ENCODE data around the gene NR1I2.

The NR1I2 gene

GRCh38 chr3:119859728-119860127 is 77.8 kb downstream of the NR1I2 start:
- Histone ChIP-seq H3K4me1 (ENCODE audit: insufficient read depth, low read length, poor library complexity, severe bottlenecking) (no peaks in the 10 kb centered on the region), H3K36me3 (ENCODE audit: insufficient read depth, low read length) (peaks cover 80% of the 10 kb centered on the region), H3K9me2 (replicated peaks; ENCODE audit: low read depth, low read length) (no peaks in the 10 kb centered on the region), H3K9ac (ENCODE audit: low read depth, low read length, poor library complexity, severe bottlenecking) (no peak overlapping the region), H2AFZ (ENCODE audit: low read length) (no peak overlapping the region), H3K27me3 (ENCODE audit: insufficient read depth, low read length, poor library complexity, severe bottlenecking) (no peaks in the 10 kb centered on the region), H4K20me1 (ENCODE audit: insufficient read depth, low read length, poor library complexity, severe bottlenecking) (peaks cover 4% of the 10 kb centered on the region), H3K4me2 (ENCODE audit: low read depth, low read length, poor library complexity, severe bottlenecking) (no peak overlapping the region), H3F3A (ENCODE audit: low read depth) (no peaks in the 10 kb centered on the region), H3K4me3 (ENCODE audit: low read length, poor library complexity, severe bottlenecking) (no peak overlapping the region), H3K9me3 (ENCODE audit: insufficient read depth, low read depth, low read length) (peaks cover 10% of the 10 kb centered on the region; the same call in 1 of the 2 replicates), H3K79me2 (ENCODE audit: insufficient read depth, low read length) (no peaks in the 10 kb centered on the region)
- no peak for TF ChIP-seq EZH2phosphoT487 (IDR thresholded peaks at IDR 0.05; ENCODE audit: borderline replicate concordance)
- TF ChIP-seq, protein P1, sequence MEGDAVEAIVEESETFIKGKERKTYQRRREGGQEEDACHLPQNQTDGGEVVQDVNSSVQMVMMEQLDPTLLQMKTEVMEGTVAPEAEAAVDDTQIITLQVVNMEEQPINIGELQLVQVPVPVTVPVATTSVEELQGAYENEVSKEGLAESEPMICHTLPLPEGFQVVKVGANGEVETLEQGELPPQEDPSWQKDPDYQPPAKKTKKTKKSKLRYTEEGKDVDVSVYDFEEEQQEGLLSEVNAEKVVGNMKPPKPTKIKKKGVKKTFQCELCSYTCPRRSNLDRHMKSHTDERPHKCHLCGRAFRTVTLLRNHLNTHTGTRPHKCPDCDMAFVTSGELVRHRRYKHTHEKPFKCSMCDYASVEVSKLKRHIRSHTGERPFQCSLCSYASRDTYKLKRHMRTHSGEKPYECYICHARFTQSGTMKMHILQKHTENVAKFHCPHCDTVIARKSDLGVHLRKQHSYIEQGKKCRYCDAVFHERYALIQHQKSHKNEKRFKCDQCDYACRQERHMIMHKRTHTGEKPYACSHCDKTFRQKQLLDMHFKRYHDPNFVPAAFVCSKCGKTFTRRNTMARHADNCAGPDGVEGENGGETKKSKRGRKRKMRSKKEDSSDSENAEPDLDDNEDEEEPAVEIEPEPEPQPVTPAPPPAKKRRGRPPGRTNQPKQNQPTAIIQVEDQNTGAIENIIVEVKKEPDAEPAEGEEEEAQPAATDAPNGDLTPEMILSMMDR (conservative IDR thresholded peaks at IDR 0.05; ENCODE audit: low read length): no peak

DNA sequence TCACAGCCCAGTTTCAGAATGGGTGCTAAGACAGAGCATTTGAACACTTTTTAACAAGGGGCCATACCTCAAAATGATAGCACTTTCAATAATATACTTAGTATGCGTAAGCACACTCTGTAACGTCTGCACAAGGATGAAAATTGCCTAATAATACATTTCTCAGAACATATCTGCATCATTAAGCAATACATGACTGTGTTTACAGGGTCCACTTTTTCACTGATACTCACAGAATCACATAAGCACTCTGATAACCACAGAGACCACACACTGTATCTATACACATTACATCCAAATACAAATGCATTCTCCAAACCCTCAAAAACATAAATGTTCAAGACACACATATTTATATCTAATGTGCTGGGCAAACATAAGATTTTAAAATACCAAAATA is 79.8 kb downstream of the NR1I2 start:
- Histone ChIP-seq H3K4me1 (ENCODE audit: insufficient read depth, low read length, poor library complexity, severe bottlenecking) (no peaks in the 10 kb centered on the region), H3K4me2 (ENCODE audit: low read depth, low read length, poor library complexity, severe bottlenecking) (no peak overlapping the region), H4K20me1 (ENCODE audit: insufficient read depth, low read length, poor library complexity, severe bottlenecking) (peaks cover 3% of the 10 kb centered on the region), H3K27me3 (ENCODE audit: insufficient read depth, low read length, poor library complexity, severe bottlenecking) (no peaks in the 10 kb centered on the region), H3K79me2 (ENCODE audit: insufficient read depth, low read length) (no peaks in the 10 kb centered on the region), H2AFZ (ENCODE audit: low read length) (no peak overlapping the region), H3K36me3 (ENCODE audit: insufficient read depth, low read length) (peaks cover 83% of the 10 kb centered on the region), H3K9ac (ENCODE audit: low read depth, low read length, poor library complexity, severe bottlenecking) (no peak overlapping the region), H3K9me2 (replicated peaks; ENCODE audit: low read depth, low read length) (no peaks in the 10 kb centered on the region), H3K4me3 (ENCODE audit: low read length, poor library complexity, severe bottlenecking) (no peak overlapping the region), H3K9me3 (ENCODE audit: insufficient read depth, low read depth, low read length) (peaks cover 10% of the 10 kb centered on the region; the same call in 1 of the 2 replicates), H3F3A (ENCODE audit: low read depth) (no peaks in the 10 kb centered on the region)
- TF ChIP-seq EZH2phosphoT487 (IDR thresholded peaks at IDR 0.05; ENCODE audit: borderline replicate concordance): no peak
- TF ChIP-seq, protein P1 (conservative IDR thresholded peaks at IDR 0.05; ENCODE audit: low read length): no peak

DNA sequence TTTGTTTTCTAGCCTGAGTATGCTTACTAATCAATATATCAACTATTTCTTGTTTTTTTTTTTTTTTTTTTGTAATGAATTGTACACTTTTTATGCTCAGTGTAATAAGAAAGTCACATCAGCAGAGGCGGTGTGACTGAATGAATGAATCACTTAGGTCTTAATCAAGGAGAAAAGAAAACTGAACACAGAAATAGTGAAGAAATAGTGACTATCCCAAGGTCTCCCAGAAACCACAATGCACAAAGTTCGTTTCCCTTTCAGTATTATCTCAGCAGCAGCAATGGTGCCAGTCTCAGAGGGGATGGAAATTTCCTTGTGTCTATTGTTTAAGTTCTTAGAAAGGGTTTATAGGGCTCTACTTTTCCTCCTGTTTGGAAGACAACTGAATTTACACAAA is 80.7 kb downstream of the NR1I2 start:
- Histone ChIP-seq H3K9me3 (ENCODE audit: insufficient read depth, low read depth, low read length) (peaks cover 10% of the 10 kb centered on the region; the same call in 1 of the 2 replicates), H3K4me3 (ENCODE audit: low read length, poor library complexity, severe bottlenecking) (no peak overlapping the region), H3K79me2 (ENCODE audit: insufficient read depth, low read length) (no peaks in the 10 kb centered on the region), H3K4me2 (ENCODE audit: low read depth, low read length, poor library complexity, severe bottlenecking) (no peak overlapping the region), H3F3A (ENCODE audit: low read depth) (no peaks in the 10 kb centered on the region), H4K20me1 (ENCODE audit: insufficient read depth, low read length, poor library complexity, severe bottlenecking) (peaks cover 6% of the 10 kb centered on the region), H2AFZ (ENCODE audit: low read length) (no peak overlapping the region), H3K36me3 (ENCODE audit: insufficient read depth, low read length) (peaks cover 74% of the 10 kb centered on the region), H3K4me1 (ENCODE audit: insufficient read depth, low read length, poor library complexity, severe bottlenecking) (no peaks in the 10 kb centered on the region), H3K9me2 (replicated peaks; ENCODE audit: low read depth, low read length) (no peaks in the 10 kb centered on the region), H3K9ac (ENCODE audit: low read depth, low read length, poor library complexity, severe bottlenecking) (no peak overlapping the region), H3K27me3 (ENCODE audit: insufficient read depth, low read length, poor library complexity, severe bottlenecking) (no peaks in the 10 kb centered on the region)
- TF ChIP-seq, protein P1 (conservative IDR thresholded peaks at IDR 0.05; ENCODE audit: low read length): no peak
- no peak for TF ChIP-seq EZH2phosphoT487 (IDR thresholded peaks at IDR 0.05; ENCODE audit: borderline replicate concordance)
